HG03103 (cell line): Measurements from ENCODE around the gene NXN.
"Not testable (repeated sequence)": the region's sequence is repeated elsewhere in the genome, so short reads cannot be mapped to it uniquely, and the experiment has no call there.

ENCODE experiments used
- ATAC-seq: cut with Tn5 transposase; IDR thresholded peaks from one replicate; pipeline ENCODE4 v1.9.1; 2021; ENCODE audit warnings: low read depth; ENCODE audit not compliant: unreplicated experiment

Gene NXN

DNA sequence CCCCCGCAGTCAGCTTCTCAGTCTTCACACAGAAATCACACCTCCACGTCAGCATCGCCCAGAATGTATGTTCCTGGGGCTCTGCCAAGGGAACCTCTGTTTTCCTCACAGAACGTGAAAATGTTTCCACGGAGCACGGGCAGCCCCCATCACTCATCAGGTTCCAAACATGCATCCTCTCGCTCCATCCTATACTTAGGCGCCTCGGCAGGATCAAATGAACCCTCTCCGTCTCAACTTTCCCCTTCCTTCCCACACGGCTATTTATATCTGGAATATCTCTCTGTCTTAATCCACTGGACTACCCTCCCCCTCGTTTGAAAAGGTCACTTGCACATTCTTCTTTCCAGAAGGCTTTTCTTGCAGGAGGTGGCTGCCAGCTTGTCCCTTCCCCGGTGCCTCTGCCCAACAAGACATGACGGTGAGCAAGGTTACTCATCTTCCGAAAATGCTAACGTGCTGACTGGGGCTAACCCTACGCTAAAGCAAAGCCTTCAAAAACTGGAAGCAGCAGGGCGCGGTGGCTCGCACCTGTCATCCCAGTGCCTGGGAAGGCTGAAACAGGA lies 21.6 kb downstream of the NXN start:
- ATAC-seq, result no peak

- ATAC-seq, result no peak
Measured at GRCh38 chr17:956905-957304, 22.7 kb downstream of the NXN start.

- ATAC-seq, result no peak
Measured at GRCh38 chr17:954431-955164, 25.0 kb downstream of the NXN start.

DNA sequence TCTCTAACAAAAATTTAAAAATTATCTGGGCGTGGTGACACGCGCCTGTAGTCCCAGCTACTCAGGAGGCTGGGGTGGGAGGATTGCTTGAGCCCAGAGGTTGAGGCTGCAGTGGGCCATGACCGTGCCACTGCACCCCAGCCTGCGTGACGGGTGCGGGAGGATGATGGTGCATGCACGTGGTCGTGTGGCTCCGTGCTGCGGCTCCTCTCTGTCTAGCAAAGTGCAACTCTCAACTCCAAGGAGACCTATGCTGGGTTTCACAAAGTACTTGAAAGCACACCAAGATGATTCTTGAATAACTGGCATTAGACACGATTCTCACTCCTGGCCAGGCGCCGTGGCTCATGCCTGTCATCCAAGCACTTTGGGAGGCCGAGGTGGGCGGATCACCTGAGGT lies 25.8 kb downstream of the NXN start:
- ATAC-seq, result no peak

DNA sequence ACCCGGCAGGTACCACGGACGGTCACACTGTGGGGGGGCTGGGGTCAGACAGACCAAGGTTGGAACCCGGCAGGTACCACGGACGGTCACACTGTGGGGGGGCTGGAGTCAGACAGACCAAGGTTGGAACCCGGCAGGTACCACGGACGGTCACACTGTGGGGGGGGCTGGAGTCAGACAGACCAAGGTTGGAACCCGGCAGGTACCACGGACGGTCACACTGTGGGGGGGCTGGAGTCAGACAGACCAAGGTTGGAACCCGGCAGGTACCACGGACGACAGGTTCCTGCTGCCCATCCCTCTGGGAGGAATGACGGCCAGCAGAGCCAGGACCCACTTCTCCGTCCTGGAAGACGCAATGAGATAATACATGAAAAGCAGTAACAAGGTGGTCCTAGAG lies 27.0 kb downstream of the NXN start:
- not testable (repeated sequence) for ATAC-seq

GRCh38 chr17:951325-952132 lies 28.0 kb downstream of the NXN start:
- ATAC-seq, result no peak

DNA sequence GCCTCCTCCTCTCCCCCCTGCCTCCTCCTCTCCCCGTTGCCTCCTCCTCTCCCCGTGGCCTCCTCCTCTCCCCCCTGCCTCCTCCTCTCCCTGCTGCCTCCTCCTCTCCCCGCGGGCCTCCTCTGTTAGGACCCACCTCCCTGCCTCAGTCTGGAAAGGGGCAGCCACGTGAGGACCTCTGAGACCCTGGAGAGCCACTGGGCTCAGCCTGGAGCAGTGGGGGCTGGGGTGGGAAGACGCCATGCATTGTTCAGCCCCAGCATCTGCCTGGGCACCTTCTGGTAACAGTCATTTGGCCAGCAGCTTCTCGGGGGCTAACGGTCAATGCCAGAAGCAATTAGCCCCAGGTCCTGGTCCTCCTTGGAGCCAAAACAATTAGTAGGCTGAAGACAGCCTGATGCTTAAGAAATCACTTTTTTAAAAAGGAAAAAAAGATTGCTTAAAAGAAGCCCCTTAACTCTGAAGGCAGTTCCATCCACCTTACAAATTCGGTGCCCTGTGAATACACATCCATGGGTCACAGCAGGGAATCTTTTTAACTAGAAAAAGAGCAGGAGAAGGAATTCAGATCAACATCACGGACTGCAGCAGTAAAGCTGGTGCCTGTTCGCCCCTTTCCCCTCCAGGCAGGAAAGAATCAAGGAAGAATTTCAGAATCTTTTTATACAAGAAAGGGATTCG lies 29.8 kb downstream of the NXN start:
- ATAC-seq, result no peak

DNA sequence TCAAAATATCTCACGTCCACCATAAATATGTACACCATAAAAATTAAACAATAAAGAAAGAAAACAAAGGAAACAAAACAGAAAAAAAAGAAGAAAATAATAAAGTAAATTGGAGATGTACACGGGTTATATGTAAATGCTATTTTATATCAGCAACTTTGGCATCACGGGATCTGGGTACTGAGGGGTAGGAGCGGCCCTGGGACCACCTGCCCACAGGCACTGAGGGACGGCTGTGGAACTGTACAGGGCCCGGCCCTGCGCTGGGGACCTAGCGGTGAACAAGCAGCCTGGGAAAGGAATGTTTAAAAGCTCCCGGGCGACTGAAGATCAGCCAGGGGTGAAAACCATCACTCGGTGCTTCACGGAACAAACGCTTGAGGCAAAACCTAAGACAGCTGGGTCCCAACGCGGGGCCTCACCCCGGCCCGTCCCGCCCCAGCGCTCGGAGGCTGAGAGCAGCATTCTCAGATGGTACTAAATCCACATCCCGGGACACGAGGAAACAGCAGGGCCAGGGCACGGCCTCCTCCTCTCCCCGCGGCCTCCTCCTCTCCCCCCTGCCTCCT lies 31.2 kb downstream of the NXN start:
- ATAC-seq, result no peak

GRCh38 chr17:946510-947236 lies 32.9 kb downstream of the NXN start:
- no peak for ATAC-seq

- no peak for ATAC-seq
Measured at GRCh38 chr17:945672-946071, 33.9 kb downstream of the NXN start.

DNA sequence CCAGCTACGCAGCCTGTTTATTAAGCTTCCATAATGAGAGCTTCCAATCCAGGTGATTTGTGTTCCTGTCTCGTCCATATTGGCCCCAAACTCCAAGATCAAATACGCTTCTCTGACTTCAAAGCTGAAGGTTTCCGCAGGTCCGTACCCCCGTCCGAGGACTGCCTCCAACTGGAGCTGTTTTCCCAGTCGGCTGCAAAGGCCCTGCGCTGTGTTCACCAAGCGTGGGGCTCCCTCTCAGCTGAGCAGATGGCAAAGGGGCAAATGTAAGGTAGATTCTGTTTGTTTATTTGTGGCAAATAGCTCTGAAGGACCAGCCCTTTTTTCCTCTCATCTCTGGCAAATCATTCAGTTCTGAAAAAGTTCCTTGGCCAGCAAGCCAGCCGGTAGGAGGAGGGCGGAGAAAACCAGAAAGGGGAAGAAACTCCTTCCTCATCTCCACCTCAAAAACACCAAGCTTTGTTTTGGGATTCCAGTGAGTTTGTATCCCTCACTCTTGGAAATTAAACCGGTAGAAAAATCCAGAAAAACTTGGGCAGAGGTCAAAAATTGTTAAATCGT lies 35.2 kb downstream of the NXN start:
- ATAC-seq, result no peak

DNA sequence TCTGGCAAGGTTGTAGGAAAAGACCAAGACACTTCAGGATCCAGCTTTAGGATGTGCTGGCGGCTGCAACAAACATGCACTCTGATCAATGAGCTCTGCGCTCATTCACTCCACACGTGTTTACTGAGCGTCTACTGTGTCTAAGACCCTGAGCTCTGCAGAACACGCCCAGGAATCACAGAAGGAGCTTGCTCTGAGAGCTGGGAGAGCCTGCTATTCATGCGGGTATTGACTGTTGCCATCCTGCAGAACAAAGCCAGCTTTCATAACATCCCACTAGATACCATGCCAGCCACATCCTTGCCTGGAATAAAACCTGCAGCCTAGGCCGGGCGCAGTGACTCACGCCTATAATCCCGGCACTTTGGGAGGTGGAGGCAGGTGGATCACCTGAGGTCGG lies 44.1 kb downstream of the NXN start:
- no peak for ATAC-seq

GRCh38 chr17:933312-934073 lies 46.1 kb downstream of the NXN start:
- ATAC-seq, result no peak

DNA sequence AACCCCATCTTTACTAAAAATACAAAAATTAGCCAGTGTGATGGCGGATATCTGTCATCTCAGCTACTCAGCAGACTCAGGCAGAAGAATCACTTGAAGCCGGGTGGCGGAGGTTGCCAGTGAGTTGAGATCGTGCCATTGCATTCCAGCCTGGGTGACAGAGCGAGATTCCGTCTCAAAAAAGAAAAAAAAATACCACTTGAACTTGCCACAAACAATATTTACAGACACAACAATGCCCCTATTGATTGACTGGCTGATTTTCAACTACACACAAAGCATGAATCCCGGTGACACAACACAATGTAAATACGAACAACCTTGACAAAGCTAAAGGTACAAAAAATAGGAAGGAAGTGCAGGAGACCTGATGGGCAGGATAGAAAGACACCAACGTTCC lies 49.3 kb downstream of the NXN start:
- ATAC-seq, result no peak

DNA sequence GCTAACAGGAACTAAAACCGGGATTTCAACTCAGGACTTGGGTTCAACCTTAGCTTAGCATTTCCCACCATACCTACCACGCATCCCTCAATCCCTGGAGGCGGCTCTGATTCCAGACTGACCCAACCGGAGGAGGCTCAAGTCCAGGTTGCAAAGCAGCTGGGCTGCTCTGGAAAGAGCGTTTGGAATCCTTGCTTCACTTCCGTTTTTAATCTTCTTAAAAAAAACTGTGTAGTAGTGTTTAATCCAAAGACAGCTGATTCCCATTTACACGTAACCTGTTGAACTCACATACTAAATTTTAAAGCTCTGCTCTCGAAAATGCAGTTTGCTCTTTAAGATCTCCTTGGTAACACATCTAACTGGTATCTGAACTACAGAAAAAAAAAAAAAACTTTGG lies 50.0 kb downstream of the NXN start:
- no peak for ATAC-seq

- no peak for ATAC-seq
Measured at GRCh38 chr17:927611-928461, 51.7 kb downstream of the NXN start.

DNA sequence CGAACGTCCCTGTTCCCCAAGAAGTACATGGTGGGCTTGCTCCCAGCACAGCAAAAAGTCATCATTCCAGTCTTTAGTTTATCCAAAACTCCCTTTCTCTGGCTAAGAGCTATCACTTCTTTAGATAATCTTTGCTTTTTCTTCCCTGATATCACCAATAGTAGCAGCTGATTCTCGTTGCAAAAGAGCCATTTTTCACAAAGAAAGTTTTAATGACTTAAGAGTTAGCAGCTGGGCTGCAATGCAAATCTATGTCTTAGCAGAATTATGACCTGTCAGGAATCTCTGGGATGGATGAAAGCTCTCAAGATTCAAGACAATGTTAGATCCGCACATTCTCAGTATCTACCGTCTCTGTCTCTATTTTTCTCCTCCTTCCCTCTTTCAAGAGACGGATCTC lies 53.8 kb downstream of the NXN start:
- no peak for ATAC-seq

GRCh38 chr17:924711-925475 lies 54.7 kb downstream of the NXN start:
- ATAC-seq, result no peak
